ENCODE data around the gene AK5.

GRCh38 chr1:77371396-77371795, 89.6 kb downstream of the AK5 start:
- TF ChIP-seq POLR2A (IDR thresholded peaks at IDR 0.05) (no peak), CTCF (IDR thresholded peaks at IDR 0.05) (no peak), EP300 (IDR thresholded peaks at IDR 0.05) (no peak)

All from tibial nerve (tissue), 4 donors.